WI38 (cell line): ENCODE measurements around the gene BTBD9.

Source experiments
- H3K4me3 ChIP-seq: 2 replicates; pipeline ENCODE4 v1.5.1; 2011; ENCODE audit warnings: low read depth, mild to moderate bottlenecking, control low read depth, low read length
- TF ChIP-seq, protein P1 (sequence below): IDR thresholded peaks from 2 replicates; pipeline ENCODE4 v1.5.1; 2012; ENCODE audit warnings: low read depth, mild to moderate bottlenecking, control low read depth, low read length

BTBD9 gene

GRCh38 chr6:38234934-38235682 lies 404.6 kb downstream of the BTBD9 start:
- TF ChIP-seq, protein P1, sequence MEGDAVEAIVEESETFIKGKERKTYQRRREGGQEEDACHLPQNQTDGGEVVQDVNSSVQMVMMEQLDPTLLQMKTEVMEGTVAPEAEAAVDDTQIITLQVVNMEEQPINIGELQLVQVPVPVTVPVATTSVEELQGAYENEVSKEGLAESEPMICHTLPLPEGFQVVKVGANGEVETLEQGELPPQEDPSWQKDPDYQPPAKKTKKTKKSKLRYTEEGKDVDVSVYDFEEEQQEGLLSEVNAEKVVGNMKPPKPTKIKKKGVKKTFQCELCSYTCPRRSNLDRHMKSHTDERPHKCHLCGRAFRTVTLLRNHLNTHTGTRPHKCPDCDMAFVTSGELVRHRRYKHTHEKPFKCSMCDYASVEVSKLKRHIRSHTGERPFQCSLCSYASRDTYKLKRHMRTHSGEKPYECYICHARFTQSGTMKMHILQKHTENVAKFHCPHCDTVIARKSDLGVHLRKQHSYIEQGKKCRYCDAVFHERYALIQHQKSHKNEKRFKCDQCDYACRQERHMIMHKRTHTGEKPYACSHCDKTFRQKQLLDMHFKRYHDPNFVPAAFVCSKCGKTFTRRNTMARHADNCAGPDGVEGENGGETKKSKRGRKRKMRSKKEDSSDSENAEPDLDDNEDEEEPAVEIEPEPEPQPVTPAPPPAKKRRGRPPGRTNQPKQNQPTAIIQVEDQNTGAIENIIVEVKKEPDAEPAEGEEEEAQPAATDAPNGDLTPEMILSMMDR, result no peak
- H3K4me3 ChIP-seq, result no peak overlapping the region

GRCh38 chr6:38234141-38234540 lies 405.6 kb downstream of the BTBD9 start:
- TF ChIP-seq, protein P1, result no peak
- H3K4me3 ChIP-seq, result no peak overlapping the region

DNA sequence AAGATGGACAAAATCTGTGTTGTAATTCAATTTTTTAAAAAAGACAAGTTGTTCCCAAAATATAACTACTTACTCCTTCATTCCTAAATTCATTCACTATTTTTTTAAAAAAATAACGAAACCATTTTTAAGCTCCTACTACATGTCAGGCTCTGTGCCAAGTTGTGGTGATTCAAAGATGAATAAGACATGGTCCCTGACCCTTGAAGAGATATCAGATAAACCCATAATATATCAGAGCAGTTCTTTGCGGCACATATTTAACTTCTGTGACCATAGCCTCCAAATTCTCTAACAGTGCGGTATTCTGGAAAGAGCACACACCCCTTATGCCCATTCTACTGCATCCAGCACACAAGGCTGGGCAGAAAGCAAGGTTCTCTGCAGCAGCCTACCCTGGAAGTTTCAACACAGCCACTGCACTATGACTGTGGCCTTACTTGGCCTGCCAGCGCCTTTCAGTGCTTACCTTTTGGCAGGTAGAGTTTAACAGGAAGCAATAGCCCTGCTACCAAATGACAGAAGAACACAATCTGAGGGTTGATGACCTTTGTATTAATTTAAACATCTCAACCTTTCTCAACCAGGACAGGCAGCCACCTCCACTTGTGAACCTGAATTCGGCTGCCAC lies 406.5 kb downstream of the BTBD9 start:
- H3K4me3 ChIP-seq, result no peak overlapping the region
- TF ChIP-seq, protein P1, result no peak

DNA sequence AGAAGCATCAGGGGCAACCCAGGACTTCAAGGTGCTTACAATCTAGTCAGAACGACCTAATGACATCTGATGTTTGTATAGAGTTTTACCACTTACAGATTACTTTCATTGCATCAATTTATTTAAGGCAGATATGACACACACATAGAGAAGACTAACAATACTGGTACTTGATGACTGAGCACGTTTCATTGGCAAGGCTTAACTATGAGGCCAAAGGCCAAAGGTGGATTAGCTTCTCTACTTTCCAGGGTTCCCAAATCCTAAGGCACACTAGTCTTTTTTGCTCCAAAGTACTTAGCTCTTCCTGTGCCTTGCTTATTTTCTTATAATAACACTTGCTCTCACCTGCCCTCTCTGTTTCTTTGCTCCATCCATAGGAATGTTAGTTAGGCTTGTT lies 414.0 kb downstream of the BTBD9 start:
- TF ChIP-seq, protein P1, result no peak
- no peak overlapping the region for H3K4me3 ChIP-seq

- TF ChIP-seq, protein P1, result no peak
- H3K4me3 ChIP-seq, result no peak overlapping the region
Measured at GRCh38 chr6:38221251-38221650, 418.5 kb downstream of the BTBD9 start.

- H3K4me3 ChIP-seq, result no peak overlapping the region
- TF ChIP-seq, protein P1, result no peak
Measured at GRCh38 chr6:38220069-38220723, 419.5 kb downstream of the BTBD9 start.

DNA sequence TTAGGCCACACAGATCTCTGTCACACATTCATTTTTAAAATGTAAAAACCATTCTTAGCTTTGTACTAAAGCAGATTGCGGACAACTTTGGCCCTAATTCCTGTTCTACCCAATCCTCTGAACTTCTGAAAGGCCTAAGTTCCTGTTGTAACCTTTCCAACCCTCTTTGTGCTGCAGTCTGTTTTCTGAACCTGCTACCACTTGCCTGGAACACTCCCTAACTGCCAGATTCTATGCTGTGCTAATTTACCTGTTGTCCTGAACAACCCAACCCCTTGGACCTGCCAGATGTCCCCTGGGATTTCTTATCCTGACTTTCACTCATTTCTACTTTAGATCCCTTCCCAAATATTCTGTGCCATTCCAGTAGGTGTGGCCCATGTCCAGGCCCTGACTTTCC lies 421.5 kb downstream of the BTBD9 start:
- TF ChIP-seq, protein P1, result no peak
- H3K4me3 ChIP-seq, result no peak overlapping the region
